Measurements from ENCODE around the gene C20orf204. TPM values are rescaled to one million over a fixed set of nuclear protein-coding genes. Genes with fewer than 3 reads are reported as not detected.

C20orf204 gene
- total and polyA plus RNA-seq, 10 of the 15 experiments (the other 5 are each of a cell fraction or from before 2014, with no cell fraction given), result 0.24 to 56.0 (median 12.4) TPM

GRCh38 chr20:64041040-64041780 is 5.2 kb downstream of the C20orf204 start:
- FAIRE-seq, result no peak
- WGBS (ENCODE audit: insufficient coverage, insufficient replicate concordance, low lambda C conversion rate, missing lambda C conversion rate), result 69% methylated on average over 14 of the region's 15 CpGs
- ChIA-PET CTCF (interaction anchor here (0.5 to 9.1 kb wide), 13 partner anchors 10 to 503 kb away, joined by 3 to 108 read pairs (median 4); partner anchors contain the start of genes OPRL1, PRPF6, RGS19 and SAMD10), POLR2A (interaction anchor here (0.5 to 7.2 kb wide), 8 partner anchors 13 to 504 kb away, joined by 4 to 63 read pairs (median 8); partner anchors contain the start of genes OPRL1, PRPF6, PTK6 and RGS19), SMC1A (ENCODE audit: uncharacterized antibody, unreplicated experiment) (interaction anchor here (0.6 to 6.1 kb wide), 5 partner anchors 13 to 84 kb away, joined by 3 to 52 read pairs (median 3); partner anchors contain the start of genes PRPF6 and SAMD10), RAD21 (ENCODE audit: unreplicated experiment) (interaction anchor here (0.8 to 7.1 kb wide), 12 partner anchors 13 to 504 kb away, joined by 3 to 92 read pairs (median 4); partner anchors contain the start of genes OPRL1, PRPF6, PTK6 and RGS19)
- Histone ChIP-seq H3K36me3 (ENCODE audit: control insufficient read depth in 2 of 2, insufficient read depth in 2 of 2, low read length in 1 of 2) (no peaks in the 10 kb centered on the region; a peak in 1 of 4 replicates), H3K4me3 (peak overlapping the region; percentile 64), H3K27me3 (replicated peaks in 1 of 2; ENCODE audit: control insufficient read depth in 2 of 2, insufficient read depth in 2 of 2, low read length in 1 of 2) (peaks cover 0 to 3% of the 10 kb centered on the region in 2 experiments; a peak in 1 of 4 replicates), H3K9ac (ENCODE audit: control insufficient read depth, insufficient read depth, low read length) (peak overlapping the region; percentile 84), H4K20me1 (ENCODE audit: control insufficient read depth, insufficient read depth) (no peaks in the 10 kb centered on the region), H3K79me2 (ENCODE audit: control insufficient read depth, insufficient read depth, low read length) (peaks cover 4% of the 10 kb centered on the region), H3K9me3 (replicated peaks; ENCODE audit: control insufficient read depth, insufficient read depth, low read length) (no peaks in the 10 kb centered on the region), H2AFZ (ENCODE audit: control insufficient read depth, low read depth, low read length) (no peak overlapping the region), H3K4me2 (ENCODE audit: control insufficient read depth, insufficient read depth) (peak overlapping the region; percentile 90), H3K27ac (ENCODE audit: control insufficient read depth, insufficient read depth) (no peak overlapping the region), H3K4me1 (ENCODE audit: control insufficient read depth, insufficient read depth, low read length) (peaks cover 28% of the 10 kb centered on the region)
- no peak for ATAC-seq
- intact Hi-C loops (cut with micrococcal nuclease; ENCODE audit: unreplicated experiment), result no loop called here
- BruUV-seq (replicated peaks), result no TSS peak
- no peak for DNase-seq (ENCODE audit: low read depth, low spot score)
- in situ Hi-C loops (cut with MboI), result no loop called here
- TF ChIP-seq GABPA (IDR thresholded peaks at IDR 0.05; ENCODE audit: low read depth) (no peak), SMAD1 (IDR thresholded peaks at IDR 0.05; ENCODE audit: low read depth, partially characterized antibody) (no peak), POLR2AphosphoS2 (IDR thresholded peaks at IDR 0.05; ENCODE audit: low read depth, low read length) (0 out of 2 replicates have a peak, but pooled peaks have one; percentile 13), SMAD5 (IDR thresholded peaks at IDR 0.05; ENCODE audit: low read depth) (0 out of 2 replicates have a peak, but pooled peaks have one; percentile 23), POLR2A (IDR thresholded peaks at IDR 0.05; ENCODE audit: low read depth, low read length) (peak; percentile 55)

DNA sequence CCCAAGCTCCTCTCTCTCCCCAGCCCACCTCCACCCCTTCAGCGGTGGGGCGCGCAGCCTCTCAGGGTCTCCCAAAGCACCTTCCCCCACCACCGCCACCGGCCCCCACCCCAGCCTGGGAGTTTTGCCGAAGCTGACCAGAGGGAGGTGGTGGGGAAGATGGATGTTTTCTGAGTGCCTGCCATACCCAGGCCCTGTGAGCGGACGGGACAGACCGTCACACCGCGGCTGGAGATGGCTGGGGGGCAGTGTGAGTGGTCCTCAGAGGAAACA is 5.7 kb downstream of the C20orf204 start:
- POLR2A ChIA-PET, result interaction anchor here (0.6 to 7.2 kb wide), 6 partner anchors 15 to 1154 kb away, joined by 4 to 63 read pairs (median 8); partner anchors contain the start of genes OPRL1, PRPF6, RGS19 and SAMD10
- DNase-seq (ENCODE audit: low read depth, low spot score), result no peak
- RAD21 ChIA-PET (ENCODE audit: unreplicated experiment), result interaction anchor here (1.0 to 4.3 kb wide), 4 partner anchors 13 to 61 kb away, joined by 3 to 78 read pairs (median 6); partner anchors contain the start of genes OPRL1, PRPF6, RGS19 and SAMD10
- CTCF ChIA-PET, result interaction anchor here (0.5 to 9.1 kb wide), 6 partner anchors 9 to 504 kb away, joined by 3 to 108 read pairs (median 4); partner anchors contain the start of genes PRPF6 and SAMD10
- Histone ChIP-seq H4K20me1 (ENCODE audit: control insufficient read depth, insufficient read depth) (no peaks in the 10 kb centered on the region), H3K4me1 (ENCODE audit: control insufficient read depth, insufficient read depth, low read length) (peaks cover 22% of the 10 kb centered on the region), H3K9ac (ENCODE audit: control insufficient read depth, insufficient read depth, low read length) (peak overlapping the region; percentile 84), H3K27ac (ENCODE audit: control insufficient read depth, insufficient read depth) (peak overlapping the region; percentile 62), H3K36me3 (ENCODE audit: control insufficient read depth in 2 of 2, insufficient read depth in 2 of 2, low read length in 1 of 2) (no peaks in the 10 kb centered on the region), H3K9me3 (replicated peaks; ENCODE audit: control insufficient read depth, insufficient read depth, low read length) (no peaks in the 10 kb centered on the region), H3K4me2 (ENCODE audit: control insufficient read depth, insufficient read depth) (peak overlapping the region; percentile 90), H3K4me3 (peak overlapping the region; percentile 64), H3K27me3 (replicated peaks in 1 of 2; ENCODE audit: control insufficient read depth in 2 of 2, insufficient read depth in 2 of 2, low read length in 1 of 2) (peaks cover 0 to 5% of the 10 kb centered on the region in 2 experiments; a peak in 1 of 4 replicates), H2AFZ (ENCODE audit: control insufficient read depth, low read depth, low read length) (peak overlapping the region; percentile 75), H3K79me2 (ENCODE audit: control insufficient read depth, insufficient read depth, low read length) (peaks cover 4% of the 10 kb centered on the region; the same call in 1 of the 2 replicates)
- in situ Hi-C loops (cut with MboI) (no loop called here), intact Hi-C loops (cut with micrococcal nuclease; ENCODE audit: unreplicated experiment) (no loop called here)
- no TSS peak for BruUV-seq (replicated peaks)
- FAIRE-seq, result no peak
- WGBS (ENCODE audit: insufficient coverage, insufficient replicate concordance, low lambda C conversion rate, missing lambda C conversion rate), result 28% methylated on average over 5 of the region's 11 CpGs
- SMC1A ChIA-PET (ENCODE audit: uncharacterized antibody, unreplicated experiment), result interaction anchor here (0.6 to 1.1 kb wide), 2 partner anchors 61 to 84 kb away, joined by 3 read pairs; partner anchors contain the start of gene PRPF6
- ATAC-seq, result no peak
- TF ChIP-seq, protein P1, sequence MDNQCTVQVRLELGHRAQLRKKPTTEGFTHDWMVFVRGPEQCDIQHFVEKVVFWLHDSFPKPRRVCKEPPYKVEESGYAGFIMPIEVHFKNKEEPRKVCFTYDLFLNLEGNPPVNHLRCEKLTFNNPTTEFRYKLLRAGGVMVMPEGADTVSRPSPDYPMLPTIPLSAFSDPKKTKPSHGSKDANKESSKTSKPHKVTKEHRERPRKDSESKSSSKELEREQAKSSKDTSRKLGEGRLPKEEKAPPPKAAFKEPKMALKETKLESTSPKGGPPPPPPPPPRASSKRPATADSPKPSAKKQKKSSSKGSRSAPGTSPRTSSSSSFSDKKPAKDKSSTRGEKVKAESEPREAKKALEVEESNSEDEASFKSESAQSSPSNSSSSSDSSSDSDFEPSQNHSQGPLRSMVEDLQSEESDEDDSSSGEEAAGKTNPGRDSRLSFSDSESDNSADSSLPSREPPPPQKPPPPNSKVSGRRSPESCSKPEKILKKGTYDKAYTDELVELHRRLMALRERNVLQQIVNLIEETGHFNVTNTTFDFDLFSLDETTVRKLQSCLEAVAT (IDR thresholded peaks at IDR 0.05), result peak; percentile 36; the same call in 1 of the 2 replicates
- peak; percentile 9; the same call in 1 of the 2 replicates for TF ChIP-seq SMAD5 (IDR thresholded peaks at IDR 0.05; ENCODE audit: low read depth)
- no peak for TF ChIP-seq ZBED1 (IDR thresholded peaks at IDR 0.05; ENCODE audit: borderline replicate concordance)
- TF ChIP-seq ATF7 (IDR thresholded peaks at IDR 0.05; ENCODE audit: low read depth), result no peak

Measured in GM12878 (cell line).